Stomach (tissue), 19 donors: ENCODE results near the gene ALKAL2. TPM values are rescaled to one million over a fixed set of nuclear protein-coding genes. Genes with fewer than 3 reads are reported as not detected.
A peak's percentile ranks its signal among the peaks of the same experiment; 100 is the strongest.
"Not testable (repeated sequence)": the region's sequence is repeated elsewhere in the genome, so short reads cannot be mapped to it uniquely, and the experiment has no call there.

Experiments used
- DNase-seq, 2 donors: peaks; one replicate each; pipeline versions ENCODE4 v3.0.0 to v3.0.0-alpha.2; 2013 to 2019
- H3K27ac ChIP-seq, 5 donors: fragments of 200-600 bp in 4 of 5; sonication (generic) in 4 of 5; one replicate each; pipeline ENCODE4 v1.5.1; 2013 to 2019; ENCODE audit warnings: mild to moderate bottlenecking in 1 of 5, moderate library complexity in 1 of 5
- H3K27me3 ChIP-seq, 3 donors: fragments of 200-600 bp; sonication (generic); one replicate each; pipeline ENCODE4 v1.5.1; 2017 to 2019; ENCODE audit warnings: mixed run types in 1 of 3
- H3K36me3 ChIP-seq, 4 donors: fragments of 200-600 bp; sonication (generic); 1 replicate in 3 of 4; 2 replicates in 1 of 4; pipeline ENCODE4 v1.5.1; 2016 to 2019
- H3K4me1 ChIP-seq, 4 donors: fragments of 200-600 bp; sonication (generic); one replicate each; pipeline ENCODE4 v1.5.1; 2016 to 2019
- H3K4me3 ChIP-seq, 4 donors: fragments of 200-600 bp; sonication (generic) in 3 of 4; one replicate each; pipeline ENCODE4 v1.5.1; 2016 to 2019; ENCODE audit warnings: mild to moderate bottlenecking in 1 of 4
- H3K9me3 ChIP-seq, 4 donors: fragments of 200-600 bp; sonication (generic); one replicate each; pipeline ENCODE4 v1.5.1; 2016 to 2019
- EP300 ChIP-seq: sonication (generic); formaldehyde crosslinking; IDR thresholded peaks from one replicate; pipeline ENCODE4 v1.6.1; 2017; ENCODE audit warnings: antibody characterized with exemption
- POLR2A ChIP-seq, 4 donors: fragments of 450-650 bp; IDR thresholded peaks; one replicate each; pipeline ENCODE4 v1.6.1; 2016; ENCODE audit warnings: antibody characterized with exemption in 4 of 4, control low read depth in 2 of 4, mild to moderate bottlenecking in 1 of 4, moderate library complexity in 1 of 4
- POLR2AphosphoS5 ChIP-seq, 3 donors: sonication (generic); formaldehyde crosslinking; IDR thresholded peaks; one replicate each; pipeline ENCODE4 v1.6.1; 2016; ENCODE audit warnings: antibody characterized with exemption in 3 of 3
- WGBS, 5 donors: extraction: QIAGEN DNeasy Blood & Tissue Kit in 3 of 5; methylation state at CpG; one replicate each; pipeline versions ENCODE4 v1.1.5 to v1.1.7; 2013 to 2018; 5-methylcytosine and 5-hydroxymethylcytosine counted together
- intact Hi-C: fragments of 100-400 bp; cut with DNase I; formaldehyde crosslinking; loops from one replicate; pipeline ENCODE4 v1.15.1; 2023; ENCODE audit warnings: low total_unique reads
- long read RNA-seq, 10 donors: transcript quantifications; one replicate each; lab custom pipeline, GENCODE V29; 2026
- polyA plus RNA-seq, 3 donors: library from polyadenylated mRNA; stranded (reverse); fragments of 200-250 nt; gene quantifications; one replicate each; pipeline ENCODE4 v1.2.3, GENCODE V29; 2013
- total RNA-seq, 5 donors: library from RNA; depleted of rRNA; stranded (reverse); fragments of >200 nt; gene quantifications; one replicate each; pipeline versions ENCODE4 v1.1.0 to v1.2.3, GENCODE V29; 2014 to 2016
- TF ChIP-seq, protein P1 (sequence below), 7 experiments: fragments of 450-650 bp in 4 of 7; fragments of 200-600 bp in 3 of 7; sonication (generic) in 3 of 7; IDR thresholded peaks; one replicate each; pipeline ENCODE4 v1.5.1; 2016 to 2019; ENCODE audit warnings: antibody characterized with exemption in 7 of 7, control low read depth in 2 of 7, mild to moderate bottlenecking in 1 of 7
- donor health status: healthy with polysubstance abuse.
- donor health status: Bipolar disorder and iron deficiency.
- donor health status: healthy.

ALKAL2 gene, protein sequence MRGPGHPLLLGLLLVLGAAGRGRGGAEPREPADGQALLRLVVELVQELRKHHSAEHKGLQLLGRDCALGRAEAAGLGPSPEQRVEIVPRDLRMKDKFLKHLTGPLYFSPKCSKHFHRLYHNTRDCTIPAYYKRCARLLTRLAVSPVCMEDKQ
- total RNA-seq (10 to 100 TPM in 3 of 5 donors, 1 to 10 TPM in 1, under 1 TPM in 1; 0.45 to 29.8 (median 11.2) TPM), polyA plus RNA-seq (10 to 100 TPM in 1 of 3 donors, 1 to 10 TPM in 2; 6.8 to 12.6 (median 9.9) TPM)
- long read RNA-seq, donor 1: 0 reads
- long read RNA-seq, donor 2: 0 reads
- long read RNA-seq, donor 3, partial matches to known transcripts: 0 of 2 reads
- long read RNA-seq, donor 3, other reads (novel, unspliced or antisense): 0 of 2 reads
- long read RNA-seq, donor 4: 0 reads
- long read RNA-seq, donor 5, partial matches to known transcripts: 0 of 3 reads
- long read RNA-seq, donor 5, other reads (novel, unspliced or antisense): 0 of 3 reads
- long read RNA-seq, donor 6: 0 reads
- long read RNA-seq, donor 7: 0 reads
- long read RNA-seq, donor 8, partial matches to known transcripts: 0 of 1 reads
- long read RNA-seq, donor 8, other reads (novel, unspliced or antisense): 0 of 1 reads
- long read RNA-seq, donor 9: 0 reads
- long read RNA-seq, donor 10: 0 reads

DNA sequence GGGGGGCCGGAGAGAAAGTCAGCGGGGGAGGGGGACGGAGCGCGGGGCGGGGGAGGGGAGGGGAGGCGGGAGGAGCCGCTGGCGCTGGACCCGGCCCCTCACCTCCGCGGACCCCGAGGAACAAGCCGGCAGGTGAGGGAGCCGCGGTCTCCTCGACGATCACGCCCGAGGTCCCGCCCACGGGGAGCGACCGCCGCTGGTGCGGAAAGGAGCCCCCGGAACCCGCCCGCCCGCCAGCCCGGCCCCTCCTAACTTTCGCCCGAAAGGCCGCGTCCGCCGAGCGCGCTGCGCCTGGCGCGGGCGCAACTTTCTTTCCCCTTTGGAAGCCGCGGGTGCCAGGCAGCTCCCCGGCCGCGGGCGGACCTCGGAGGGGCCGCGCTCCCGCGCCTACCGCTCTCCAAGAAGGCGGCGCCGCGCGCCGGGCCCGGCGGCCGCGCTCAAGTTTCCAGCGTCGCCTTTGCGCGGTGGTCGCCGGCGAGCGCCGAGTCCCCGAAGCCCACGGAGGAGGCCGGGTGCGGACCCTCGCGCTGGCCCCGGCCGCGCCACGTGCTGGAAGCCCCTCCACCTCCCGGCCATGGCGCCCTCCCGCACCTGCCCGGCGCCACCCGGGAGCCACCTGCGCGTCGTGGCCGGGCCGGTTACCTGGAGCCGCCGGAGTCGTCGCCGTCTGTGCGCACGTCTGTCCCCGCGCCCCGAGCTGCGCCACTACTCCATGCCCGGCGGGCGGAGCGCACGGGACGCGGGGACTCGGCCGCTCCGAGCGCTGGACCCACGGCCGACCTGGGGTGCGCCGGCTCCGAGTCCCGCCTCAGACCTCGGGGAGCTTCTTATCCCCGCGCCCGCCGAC is at the start of gene ALKAL2:
TSS of gene ALKAL2 (minus strand) at position 181 of the 847 bp plus-strand sequence. CDS start 256 bp downstream, outside the sequence.
- peaks cover 31 to 54% (median 40%) of the 10 kb centered on the region in 4 donors for H3K4me1 ChIP-seq
- intact Hi-C loops: no loop called here
- H3K27me3 ChIP-seq: peaks cover 9 to 52% (median 32%) of the 10 kb centered on the region in 3 donors
- peak within 1 kb of the TSS; percentile 14 to 73 (median 69) for H3K27ac ChIP-seq
- WGBS, 5 donors: 0 to 3% (median 1%) methylated on average over 36 to 128 of the region's 128 CpGs
- TF ChIP-seq POLR2AphosphoS5 (IDR thresholded peaks at IDR 0.05) (no peak), EP300 (no peak), POLR2A (IDR thresholded peaks at IDR 0.05) (no peak)
- TF ChIP-seq, protein P1, sequence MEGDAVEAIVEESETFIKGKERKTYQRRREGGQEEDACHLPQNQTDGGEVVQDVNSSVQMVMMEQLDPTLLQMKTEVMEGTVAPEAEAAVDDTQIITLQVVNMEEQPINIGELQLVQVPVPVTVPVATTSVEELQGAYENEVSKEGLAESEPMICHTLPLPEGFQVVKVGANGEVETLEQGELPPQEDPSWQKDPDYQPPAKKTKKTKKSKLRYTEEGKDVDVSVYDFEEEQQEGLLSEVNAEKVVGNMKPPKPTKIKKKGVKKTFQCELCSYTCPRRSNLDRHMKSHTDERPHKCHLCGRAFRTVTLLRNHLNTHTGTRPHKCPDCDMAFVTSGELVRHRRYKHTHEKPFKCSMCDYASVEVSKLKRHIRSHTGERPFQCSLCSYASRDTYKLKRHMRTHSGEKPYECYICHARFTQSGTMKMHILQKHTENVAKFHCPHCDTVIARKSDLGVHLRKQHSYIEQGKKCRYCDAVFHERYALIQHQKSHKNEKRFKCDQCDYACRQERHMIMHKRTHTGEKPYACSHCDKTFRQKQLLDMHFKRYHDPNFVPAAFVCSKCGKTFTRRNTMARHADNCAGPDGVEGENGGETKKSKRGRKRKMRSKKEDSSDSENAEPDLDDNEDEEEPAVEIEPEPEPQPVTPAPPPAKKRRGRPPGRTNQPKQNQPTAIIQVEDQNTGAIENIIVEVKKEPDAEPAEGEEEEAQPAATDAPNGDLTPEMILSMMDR (IDR thresholded peaks at IDR 0.05): no peak
- peak; percentile 39 to 53 for DNase-seq
- H3K36me3 ChIP-seq: peaks cover 0 to 3% (median 0%) of the 10 kb centered on the region in 4 donors
- H3K9me3 ChIP-seq: no peaks in the 10 kb centered on the region
- peak within 1 kb of the TSS; percentile 50 to 66 (median 56) for H3K4me3 ChIP-seq

DNA sequence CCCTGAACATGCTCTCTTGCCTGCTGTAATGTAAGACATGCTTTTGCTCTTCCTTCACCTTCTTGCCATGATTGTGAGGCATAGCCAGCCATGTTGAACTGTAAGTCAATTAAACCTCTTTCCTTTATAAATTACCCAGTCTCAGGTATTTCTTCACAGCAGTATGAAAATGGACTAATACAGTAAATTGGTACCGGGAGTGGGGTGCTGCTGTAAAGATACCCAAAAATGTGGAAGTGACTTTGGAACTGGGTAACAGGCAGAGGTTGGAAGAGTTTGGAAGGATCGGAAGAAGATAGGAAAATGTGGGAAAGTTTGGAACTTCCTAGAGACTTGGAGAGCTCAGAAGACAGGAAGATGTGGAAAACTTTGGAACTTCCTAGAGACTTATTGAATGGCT is 49.1 kb upstream of the ALKAL2 start:
- H3K4me3 ChIP-seq, intact Hi-C loops, H3K36me3 ChIP-seq, H3K4me1 ChIP-seq, DNase-seq, H3K27ac ChIP-seq: not testable (repeated sequence)
- WGBS, 5 donors: 88 to 99% (median 92%) methylated on average over 2 of the region's 2 CpGs
- Histone ChIP-seq H3K27me3 (peaks cover 0 to 14% (median 0%) of the 10 kb centered on the region in 3 donors), H3K9me3 (peaks cover 12 to 33% (median 30%) of the 10 kb centered on the region in 4 donors)

DNA sequence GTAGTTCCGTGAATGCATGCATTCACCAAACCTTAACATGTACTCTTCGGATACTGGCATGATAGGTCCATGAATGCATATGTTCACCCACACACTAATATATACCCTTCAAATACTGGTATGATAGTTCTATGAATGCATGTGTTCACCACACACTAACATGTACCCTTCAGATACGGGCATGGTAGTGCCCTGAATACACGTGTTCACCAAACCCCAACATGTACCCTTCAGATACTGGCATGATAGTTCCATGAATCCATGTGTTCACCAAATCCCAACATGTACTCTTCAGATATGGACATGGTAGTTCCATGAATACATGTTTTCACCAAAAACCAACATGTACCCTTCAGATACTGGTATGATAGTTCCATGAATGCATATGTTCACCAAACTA is 48.5 kb upstream of the ALKAL2 start:
- no peaks in the 10 kb centered on the region for H3K4me1 ChIP-seq
- H3K9me3 ChIP-seq: peaks cover 12 to 33% (median 30%) of the 10 kb centered on the region in 4 donors
- H3K27me3 ChIP-seq: peaks cover 0 to 14% (median 0%) of the 10 kb centered on the region in 3 donors
- no peaks in the 10 kb centered on the region for H3K36me3 ChIP-seq
- no peak overlapping the region for H3K4me3 ChIP-seq
- intact Hi-C loops: no loop called here
- TF ChIP-seq POLR2AphosphoS5 (IDR thresholded peaks at IDR 0.05): no peak
- no peak for TF ChIP-seq POLR2A (IDR thresholded peaks at IDR 0.05)
- TF ChIP-seq, protein P1 (IDR thresholded peaks at IDR 0.05): no peak
- TF ChIP-seq EP300: no peak
- WGBS, 5 donors: 72 to 87% (median 82%) methylated on average over 4 of the region's 4 CpGs
- DNase-seq: no peak
- H3K27ac ChIP-seq: no peak overlapping the region

DNA sequence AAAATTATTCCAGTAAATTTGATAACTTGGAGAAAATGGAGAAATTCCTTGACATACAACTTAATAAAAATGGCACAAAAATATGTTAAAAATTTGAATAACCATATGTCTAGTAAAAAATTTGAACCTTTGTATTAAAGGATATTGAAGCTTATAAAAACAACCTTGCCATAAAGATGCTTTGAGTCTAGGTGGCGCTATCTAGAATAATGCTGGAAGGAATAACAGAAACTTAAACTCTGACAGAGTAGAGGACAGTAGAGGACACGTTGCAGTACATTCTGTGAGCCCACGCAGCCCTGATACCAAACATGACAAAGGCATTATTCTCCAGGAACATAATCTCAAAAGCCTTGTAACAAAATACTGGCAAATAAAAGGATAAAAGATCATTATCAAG is 44.7 kb upstream of the ALKAL2 start:
- H3K36me3 ChIP-seq: no peaks in the 10 kb centered on the region
- WGBS, 5 donors: 27 to 39% (median 30%) methylated on average over 3 of the region's 3 CpGs
- DNase-seq: no peak
- intact Hi-C loops: no loop called here
- TF ChIP-seq EP300: no peak
- no peak for TF ChIP-seq POLR2AphosphoS5 (IDR thresholded peaks at IDR 0.05)
- TF ChIP-seq, protein P1 (IDR thresholded peaks at IDR 0.05): no peak
- no peak for TF ChIP-seq POLR2A (IDR thresholded peaks at IDR 0.05)
- no peak overlapping the region for H3K4me3 ChIP-seq
- peaks cover 0 to under 1% (median 0%) of the 10 kb centered on the region in 3 donors for H3K27me3 ChIP-seq
- H3K27ac ChIP-seq: no peak overlapping the region
- H3K9me3 ChIP-seq: peaks cover 9 to 26% (median 24%) of the 10 kb centered on the region in 4 donors
- H3K4me1 ChIP-seq: no peaks in the 10 kb centered on the region
